OCI-LY3 (cell line): ENCODE measurements around the gene RFX3.
A peak's percentile ranks its signal among the peaks of the same experiment; 100 is the strongest.

Experiments
- H2AFZ ChIP-seq: fragments of 200-600, 300-600 bp; shearing (Covaris generic); 2 replicates; pipeline ENCODE4 v1.6.0; 2014; ENCODE audit warnings: antibody characterized with exemption, low read depth, low read length
- H3K27ac ChIP-seq: fragments of 200-600, 300-600 bp; sonication (generic); 2 replicates; pipeline ENCODE4 v1.5.1; 2014; ENCODE audit warnings: mild to moderate bottlenecking, low read length, moderate library complexity, mixed read lengths
- H3K27me3 ChIP-seq: fragments of 200-600, 300-600 bp; sonication (generic); 2 replicates; pipeline ENCODE4 v1.6.1; 2014; ENCODE audit warnings: low read depth, low read length, mixed read lengths
- H3K36me3 ChIP-seq: fragments of 200-600, 300-600 bp; sonication (generic); replicated peaks from 2 replicates; pipeline ENCODE3; 2014; ENCODE audit warnings: low read depth, low read length, mixed read lengths
- H3K4me1 ChIP-seq: fragments of 300-600, 200-600 bp; sonication (generic); 2 replicates; pipeline ENCODE4 v1.6.1; 2014; ENCODE audit warnings: low read length, mixed read lengths
- H3K4me2 ChIP-seq: fragments of 200-600, 300-600 bp; sonication (generic); 2 replicates; pipeline ENCODE4 v1.6.1; 2014; ENCODE audit warnings: low read length, mixed read lengths
- H3K4me3 ChIP-seq: fragments of 300-600, 200-600 bp; sonication (generic); 2 replicates; pipeline ENCODE4 v1.5.1; 2014; ENCODE audit warnings: antibody characterized with exemption, mild to moderate bottlenecking, low read length, moderate library complexity
- H3K79me2 ChIP-seq: fragments of 300-600, 200-600 bp; shearing (Covaris generic); 2 replicates; pipeline ENCODE4 v1.6.1; 2014; ENCODE audit warnings: mild to moderate bottlenecking, low read length, mixed read lengths
- H3K9ac ChIP-seq: fragments of 300-600, 200-600 bp; shearing (Covaris generic); 2 replicates; pipeline ENCODE4 v1.6.0; 2014; ENCODE audit warnings: mild to moderate bottlenecking, low read length, moderate library complexity
- H3K9me3 ChIP-seq: fragments of 200-600, 300-600 bp; shearing (Covaris generic); 2 replicates; pipeline ENCODE4 v1.6.1; 2014; ENCODE audit warnings: low read length, mixed read lengths; ENCODE audit not compliant: insufficient read depth
- H4K20me1 ChIP-seq: fragments of 200-600, 300-600 bp; sonication (generic); 2 replicates; pipeline ENCODE4 v1.6.1; 2016; ENCODE audit warnings: low read length, mixed read lengths; ENCODE audit not compliant: insufficient read depth
- EZH2phosphoT487 ChIP-seq: fragments of 200-600 bp; shearing (Covaris generic); IDR thresholded peaks from 2 replicates; pipeline ENCODE4 v1.6.1; 2018; ENCODE audit warnings: antibody characterized with exemption, mixed run types, low read depth
- TF ChIP-seq, protein P1 (sequence below): fragments of 200-600, 300-600 bp; sonication (generic); IDR thresholded peaks from 2 replicates; pipeline ENCODE4 v1.5.1; 2014; ENCODE audit warnings: antibody characterized with exemption, low read length, low read depth

Gene RFX3

DNA sequence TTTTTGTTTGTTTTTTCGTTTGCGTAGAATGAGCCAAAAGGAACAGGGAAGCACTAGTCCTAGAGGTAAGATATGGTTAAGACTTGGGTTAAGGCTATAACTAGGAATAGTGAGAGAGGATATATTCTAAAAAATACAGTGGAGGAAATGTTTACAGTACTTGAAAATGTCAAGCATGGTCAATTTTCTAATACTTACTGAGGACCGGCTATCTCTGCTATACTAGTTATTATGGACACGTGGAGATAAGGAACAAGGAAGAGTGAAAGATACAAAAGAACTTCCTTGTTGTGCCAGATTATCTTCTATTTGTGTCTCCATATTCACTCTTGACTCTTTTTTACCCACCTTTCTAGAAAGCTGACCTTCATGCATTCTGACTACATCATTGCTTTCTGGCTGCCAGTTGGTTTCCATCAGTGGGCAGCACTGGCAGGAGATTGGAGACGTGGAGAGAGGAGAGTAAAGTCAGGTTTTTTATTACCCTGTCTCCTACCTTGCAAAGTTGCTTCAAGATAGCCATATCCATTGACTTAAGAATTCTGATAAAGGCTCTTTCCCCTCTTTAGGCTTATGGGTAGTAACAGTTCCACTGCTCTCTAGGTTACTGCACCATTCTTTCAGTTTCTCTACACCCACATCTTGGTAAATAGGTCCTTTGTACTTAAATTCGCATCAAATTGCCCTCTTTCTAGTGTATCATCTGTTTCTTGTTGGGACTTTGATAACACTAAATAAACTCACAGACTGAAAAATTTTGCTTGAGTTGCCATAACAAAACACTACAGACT lies 9.0 kb upstream of the RFX3 start:
- Histone ChIP-seq H3K4me2 (no peak overlapping the region), H3K9ac (no peak overlapping the region), H3K9me3 (no peaks in the 10 kb centered on the region), H3K4me1 (no peaks in the 10 kb centered on the region), H2AFZ (no peak overlapping the region), H3K27ac (no peak overlapping the region), H3K4me3 (no peak overlapping the region), H4K20me1 (no peaks in the 10 kb centered on the region), H3K27me3 (no peaks in the 10 kb centered on the region), H3K36me3 (no peaks in the 10 kb centered on the region), H3K79me2 (no peaks in the 10 kb centered on the region)
- TF ChIP-seq, protein P1, sequence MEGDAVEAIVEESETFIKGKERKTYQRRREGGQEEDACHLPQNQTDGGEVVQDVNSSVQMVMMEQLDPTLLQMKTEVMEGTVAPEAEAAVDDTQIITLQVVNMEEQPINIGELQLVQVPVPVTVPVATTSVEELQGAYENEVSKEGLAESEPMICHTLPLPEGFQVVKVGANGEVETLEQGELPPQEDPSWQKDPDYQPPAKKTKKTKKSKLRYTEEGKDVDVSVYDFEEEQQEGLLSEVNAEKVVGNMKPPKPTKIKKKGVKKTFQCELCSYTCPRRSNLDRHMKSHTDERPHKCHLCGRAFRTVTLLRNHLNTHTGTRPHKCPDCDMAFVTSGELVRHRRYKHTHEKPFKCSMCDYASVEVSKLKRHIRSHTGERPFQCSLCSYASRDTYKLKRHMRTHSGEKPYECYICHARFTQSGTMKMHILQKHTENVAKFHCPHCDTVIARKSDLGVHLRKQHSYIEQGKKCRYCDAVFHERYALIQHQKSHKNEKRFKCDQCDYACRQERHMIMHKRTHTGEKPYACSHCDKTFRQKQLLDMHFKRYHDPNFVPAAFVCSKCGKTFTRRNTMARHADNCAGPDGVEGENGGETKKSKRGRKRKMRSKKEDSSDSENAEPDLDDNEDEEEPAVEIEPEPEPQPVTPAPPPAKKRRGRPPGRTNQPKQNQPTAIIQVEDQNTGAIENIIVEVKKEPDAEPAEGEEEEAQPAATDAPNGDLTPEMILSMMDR = no peak
- no peak for TF ChIP-seq EZH2phosphoT487

DNA sequence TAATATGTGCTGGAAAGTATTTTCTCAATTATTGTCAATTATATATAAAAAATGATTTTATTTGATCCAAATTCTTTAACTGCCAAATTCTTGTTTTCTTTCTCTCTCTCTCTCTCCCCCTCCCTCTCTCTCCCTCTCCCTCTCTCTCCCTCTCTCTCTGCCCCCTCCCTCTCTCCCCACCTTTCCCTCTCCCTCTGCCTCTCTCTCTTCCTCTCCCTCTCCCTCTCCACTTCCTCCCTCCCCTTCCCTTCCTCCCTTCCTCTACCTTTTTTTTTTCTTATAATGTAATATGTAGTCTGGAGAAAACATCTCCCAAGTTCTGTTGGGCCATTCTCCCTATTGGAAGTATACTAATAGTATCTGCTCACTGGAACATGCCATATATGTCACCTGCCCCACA lies 6.4 kb upstream of the RFX3 start:
- Histone ChIP-seq H2AFZ (no peak overlapping the region), H3K27me3 (no peaks in the 10 kb centered on the region), H3K4me3 (no peak overlapping the region), H4K20me1 (no peaks in the 10 kb centered on the region), H3K4me1 (peaks cover 9% of the 10 kb centered on the region), H3K36me3 (no peaks in the 10 kb centered on the region), H3K9ac (no peak overlapping the region), H3K27ac (no peak overlapping the region), H3K4me2 (no peak overlapping the region), H3K79me2 (peaks cover 18% of the 10 kb centered on the region), H3K9me3 (no peaks in the 10 kb centered on the region)
- TF ChIP-seq, protein P1 = no peak
- TF ChIP-seq EZH2phosphoT487 = no peak

DNA sequence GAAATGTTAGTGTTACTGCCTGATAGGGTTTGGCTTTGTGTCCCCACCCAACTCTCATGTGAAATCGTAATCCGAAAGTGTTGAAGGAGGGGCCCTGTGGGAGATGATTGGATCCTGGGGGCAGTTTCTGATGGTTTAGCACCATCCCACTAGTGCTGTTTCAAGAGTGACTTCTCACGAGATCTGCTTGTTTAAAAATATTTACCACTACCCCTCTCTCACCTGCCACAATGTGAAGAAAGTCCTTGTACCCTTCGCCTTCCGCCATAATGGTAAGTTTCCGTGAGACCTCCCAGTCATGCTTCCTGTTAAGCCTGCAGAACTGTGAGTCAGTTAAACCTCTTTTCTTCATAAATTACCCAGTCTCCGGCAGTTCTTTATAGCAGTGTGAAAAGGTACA lies 2.6 kb upstream of the RFX3 start:
- 0 out of 2 replicates have a peak overlapping the region, but pooled peaks have one; percentile 93 for H3K4me2 ChIP-seq
- no peak overlapping the region for H3K4me3 ChIP-seq
- H3K9ac ChIP-seq = no peak overlapping the region
- H3K27me3 ChIP-seq = no peaks in the 10 kb centered on the region
- peaks cover 47% of the 10 kb centered on the region for H3K79me2 ChIP-seq
- no peak for TF ChIP-seq EZH2phosphoT487
- TF ChIP-seq, protein P1 = no peak
- H3K36me3 ChIP-seq = no peaks in the 10 kb centered on the region
- H3K27ac ChIP-seq = no peak overlapping the region
- H3K4me1 ChIP-seq = peaks cover 16% of the 10 kb centered on the region
- H4K20me1 ChIP-seq = no peaks in the 10 kb centered on the region
- no peak overlapping the region for H2AFZ ChIP-seq
- H3K9me3 ChIP-seq = no peaks in the 10 kb centered on the region

DNA sequence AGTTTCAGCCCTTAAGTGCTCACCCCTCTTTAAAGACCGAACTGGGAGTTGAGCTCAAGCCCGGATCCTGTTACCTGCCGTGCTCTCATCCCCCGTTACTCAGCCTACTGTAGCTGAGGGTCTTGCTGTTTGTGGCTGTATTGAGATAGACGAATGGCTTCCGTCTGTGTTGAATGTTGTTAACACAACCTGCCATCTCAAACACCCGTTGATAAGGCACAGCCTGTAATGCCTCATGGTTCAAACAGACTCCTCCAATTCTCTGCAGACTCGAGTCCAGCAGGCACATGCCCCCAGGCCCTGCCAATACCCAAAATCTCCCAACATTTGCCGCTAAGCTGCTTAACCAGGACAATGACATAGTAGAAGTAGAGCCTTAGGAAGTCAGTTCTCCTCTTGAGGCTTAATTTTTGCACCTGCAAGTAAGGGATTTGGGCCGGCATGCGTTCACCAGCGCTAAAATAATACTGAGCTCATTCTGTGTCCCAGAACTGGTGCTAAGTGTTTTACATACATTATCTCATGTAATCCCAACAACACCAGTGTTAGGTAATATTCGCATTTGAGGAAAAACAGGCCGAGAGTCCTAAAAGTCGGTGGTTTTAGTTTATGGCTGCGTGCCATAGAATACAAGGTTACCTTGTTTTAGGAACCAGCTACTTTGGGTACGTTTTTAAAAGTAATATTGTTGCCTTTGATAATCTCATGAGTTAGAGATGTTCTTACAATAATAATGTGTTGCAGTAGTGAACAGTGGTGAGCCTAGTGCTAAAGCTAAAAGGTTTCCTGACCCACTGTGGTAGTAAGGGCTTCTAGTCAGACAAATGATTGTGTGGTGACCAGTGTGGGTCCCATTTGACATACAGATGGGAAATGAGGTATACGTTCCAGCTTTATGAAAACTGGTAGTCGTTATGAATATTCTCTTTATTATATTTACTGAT lies 1.5 kb upstream of the RFX3 start:
- Histone ChIP-seq H4K20me1 (no peaks in the 10 kb centered on the region), H3K27me3 (no peaks in the 10 kb centered on the region), H3K9ac (peak overlapping the region; percentile 100), H3K4me1 (peaks cover 16% of the 10 kb centered on the region), H3K27ac (peak overlapping the region; percentile 98), H2AFZ (peak overlapping the region; percentile 35; the same call in 1 of the 2 replicates), H3K9me3 (no peaks in the 10 kb centered on the region), H3K4me3 (peak overlapping the region; percentile 90), H3K4me2 (peak overlapping the region; percentile 93), H3K36me3 (no peaks in the 10 kb centered on the region), H3K79me2 (peaks cover 59% of the 10 kb centered on the region)
- TF ChIP-seq, protein P1 = no peak
- TF ChIP-seq EZH2phosphoT487 = no peak
